AG10803 (cell line): Measurements from ENCODE around the gene CMPK1.
"Not testable (repeated sequence)": the region's sequence is repeated elsewhere in the genome, so short reads cannot be mapped to it uniquely, and the experiment has no call there.

Experiments
- DNase-seq: peaks from one replicate; pipeline ENCODE4 v3.0.0; 2010; ENCODE audit warnings: low read depth
- H3K4me3 ChIP-seq: 2 replicates; pipeline ENCODE4 v1.5.1; 2011; ENCODE audit warnings: mild to moderate bottlenecking, low read length, control low read depth
- CTCF ChIP-seq: conservative IDR thresholded peaks from 2 replicates; pipeline ENCODE4 v1.5.1; 2011; ENCODE audit warnings: mild to moderate bottlenecking, low read length, control low read depth, inconsistent platforms

The CMPK1 gene

DNA sequence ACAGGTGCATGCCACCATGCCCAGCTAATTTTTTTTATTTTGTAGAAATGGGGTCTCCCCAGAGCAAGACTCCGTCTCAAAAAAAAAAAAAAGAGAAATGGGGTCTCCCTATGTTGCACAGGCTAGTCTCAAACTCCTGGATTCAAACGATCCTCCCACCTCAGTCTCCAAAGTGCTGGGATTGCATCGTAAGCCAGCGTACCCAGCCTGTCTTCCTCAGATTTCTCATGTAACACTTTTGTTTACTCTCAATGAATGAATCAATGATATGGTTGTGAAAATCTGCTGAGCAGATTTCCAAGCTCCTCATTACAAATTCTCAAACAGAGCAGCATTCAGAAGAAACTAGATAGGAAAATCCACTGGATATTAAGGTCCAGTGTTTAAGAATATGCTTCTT, 6.6 kb downstream of the CMPK1 start:
- peak; percentile 42 for DNase-seq
- TF ChIP-seq CTCF = no peak
- H3K4me3 ChIP-seq = no peak overlapping the region

- H3K4me3 ChIP-seq, DNase-seq: not testable (repeated sequence)
These were observed 13.4 kb downstream of the CMPK1 start for GRCh38 chr1:47346979-47347378.

- no peak overlapping the region for H3K4me3 ChIP-seq
- no peak for TF ChIP-seq CTCF
- no peak for DNase-seq
These were observed 14.1 kb downstream of the CMPK1 start for GRCh38 chr1:47347735-47348134.

DNA sequence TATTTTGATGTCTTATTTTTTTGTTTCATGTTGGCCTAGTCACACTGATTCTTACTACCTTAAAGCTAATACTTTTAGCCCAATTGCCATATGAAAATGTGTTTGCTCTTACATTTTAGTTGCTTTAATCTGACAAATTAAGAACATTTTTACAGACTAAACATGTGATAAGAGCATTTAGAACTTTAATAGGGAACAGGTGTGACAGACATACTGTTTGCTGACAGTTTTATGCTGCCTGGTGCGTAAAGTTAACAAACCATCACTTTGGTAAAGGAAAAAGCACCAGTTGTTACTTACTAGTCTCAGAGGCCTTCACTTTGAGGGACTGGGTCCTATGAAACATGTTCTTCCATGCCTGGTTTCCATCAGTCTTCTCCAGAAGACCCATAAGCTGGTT, 14.7 kb downstream of the CMPK1 start:
- TF ChIP-seq CTCF = no peak
- no peak overlapping the region for H3K4me3 ChIP-seq
- DNase-seq = no peak

- no peak for DNase-seq
- H3K4me3 ChIP-seq = no peak overlapping the region
- TF ChIP-seq CTCF = no peak
These were observed 17.7 kb downstream of the CMPK1 start for GRCh38 chr1:47351305-47351704.

GRCh38 chr1:47361380-47361779, 27.8 kb downstream of the CMPK1 start:
- DNase-seq = no peak
- H3K4me3 ChIP-seq = no peak overlapping the region
- TF ChIP-seq CTCF = no peak

DNA sequence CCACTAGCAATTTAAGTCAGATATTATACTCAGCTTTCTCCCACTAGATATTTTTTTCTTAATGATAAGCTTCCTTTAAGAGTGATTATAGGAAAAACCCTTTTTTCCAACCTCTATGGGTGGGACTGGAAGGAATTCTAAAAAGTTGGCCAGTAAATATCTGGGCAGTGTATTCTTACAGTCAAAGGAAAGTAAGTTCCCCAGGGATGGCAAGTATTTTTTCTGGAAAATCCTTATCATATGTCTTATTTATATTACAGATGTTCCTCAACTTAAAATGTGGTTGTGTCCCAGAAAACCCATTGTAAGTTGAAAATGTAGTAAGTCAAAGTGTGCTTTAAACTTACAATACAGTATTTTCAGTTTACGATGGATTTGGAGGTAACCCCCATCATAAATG, 29.2 kb downstream of the CMPK1 start:
- TF ChIP-seq CTCF = no peak
- H3K4me3 ChIP-seq = no peak overlapping the region
- DNase-seq = no peak

DNA sequence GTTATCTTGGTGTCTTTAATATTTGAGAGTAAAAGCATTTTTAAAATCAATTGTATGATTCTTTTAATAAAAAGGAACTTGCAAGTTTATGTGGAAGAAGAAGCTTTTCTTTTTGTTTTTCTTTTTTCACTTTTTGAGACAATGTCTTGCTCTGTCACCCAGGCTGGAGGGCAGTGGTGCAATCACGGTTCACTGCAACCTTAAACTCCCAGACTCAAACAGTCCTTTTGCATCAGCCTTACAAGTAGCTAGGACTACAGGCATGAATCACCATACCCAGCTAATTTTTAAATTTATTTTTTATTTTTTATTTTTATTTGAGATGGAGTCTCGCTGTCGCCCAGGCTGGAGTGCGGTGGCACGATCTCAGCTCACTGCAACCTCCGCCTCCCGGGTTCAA, 34.1 kb downstream of the CMPK1 start:
- DNase-seq = no peak
- TF ChIP-seq CTCF = no peak
- H3K4me3 ChIP-seq = no peak overlapping the region
